Activated T-cell treated with anti-CD3 and anti-CD28 coated beads, Interleukin-2, amount 50 U/mL, for 24 hours (primary cell): ENCODE data around the gene ASPHD2.

Source experiments
- DNase-seq: peaks from one replicate; pipeline ENCODE4 v3.0.0-alpha.2; 2020
- H3K27ac Mint-ChIP-seq: 2 replicates; pipeline ENCODE4 v1.8.0; 2020; ENCODE audit warnings: mild to moderate bottlenecking, mixed read lengths
- H3K27me3 Mint-ChIP-seq: 2 replicates; pipeline ENCODE4 v1.8.0; 2020; ENCODE audit warnings: mixed read lengths
- H3K36me3 Mint-ChIP-seq: 2 replicates; pipeline ENCODE4 v1.8.0; 2020; ENCODE audit warnings: low read depth, mixed read lengths
- H3K4me1 Mint-ChIP-seq: 2 replicates; pipeline ENCODE4 v1.8.0; 2020; ENCODE audit warnings: low read depth, mixed read lengths
- H3K4me3 Mint-ChIP-seq: 2 replicates; pipeline ENCODE4 v1.8.0; 2020; ENCODE audit warnings: mild to moderate bottlenecking, moderate library complexity, mixed read lengths
- H3K9me3 Mint-ChIP-seq: 2 replicates; pipeline ENCODE4 v1.8.0; 2020; ENCODE audit warnings: mixed read lengths

Gene ASPHD2

DNA sequence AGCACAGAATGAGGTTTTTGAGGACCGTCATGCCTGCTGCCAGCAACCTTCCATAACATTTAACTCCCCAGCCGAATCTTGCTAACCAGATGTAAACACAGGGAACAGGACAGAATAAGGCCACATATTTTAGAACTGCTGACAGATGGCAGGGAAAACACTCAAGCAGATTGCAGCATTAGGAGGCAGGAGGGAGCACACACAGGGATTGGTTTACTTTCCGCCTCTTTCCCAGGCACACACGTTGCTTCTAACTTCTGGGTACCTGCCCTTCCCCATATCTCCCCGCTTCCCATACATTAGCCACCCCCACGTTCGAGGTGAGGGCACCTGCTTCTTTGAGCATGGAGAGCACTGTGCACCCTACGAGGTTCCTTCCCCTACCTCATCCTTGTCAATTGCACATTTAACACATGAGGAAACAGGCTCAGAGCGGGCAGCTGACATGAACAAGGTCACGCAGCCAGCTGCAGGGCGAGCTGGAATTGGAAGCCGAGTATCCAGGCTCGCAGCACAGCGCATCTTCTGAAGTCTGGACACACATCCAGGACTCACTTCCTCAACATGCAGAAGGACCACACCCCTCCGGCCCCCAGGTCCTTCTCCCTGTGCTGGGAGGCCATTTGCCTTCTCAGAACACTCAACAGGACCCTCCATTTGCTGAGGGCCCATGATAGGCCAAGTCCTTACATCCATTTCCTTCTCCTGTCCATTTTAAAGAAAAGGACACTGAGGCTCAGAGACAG is 18.7 kb downstream of the ASPHD2 start:
- Mint-ChIP-seq H3K4me3 (no peak overlapping the region), H3K4me1 (no peaks in the 10 kb centered on the region), H3K36me3 (peaks cover 52% of the 10 kb centered on the region), H3K9me3 (no peaks in the 10 kb centered on the region), H3K27me3 (no peaks in the 10 kb centered on the region), H3K27ac (peak overlapping the region; percentile 3)
- DNase-seq, result no peak

DNA sequence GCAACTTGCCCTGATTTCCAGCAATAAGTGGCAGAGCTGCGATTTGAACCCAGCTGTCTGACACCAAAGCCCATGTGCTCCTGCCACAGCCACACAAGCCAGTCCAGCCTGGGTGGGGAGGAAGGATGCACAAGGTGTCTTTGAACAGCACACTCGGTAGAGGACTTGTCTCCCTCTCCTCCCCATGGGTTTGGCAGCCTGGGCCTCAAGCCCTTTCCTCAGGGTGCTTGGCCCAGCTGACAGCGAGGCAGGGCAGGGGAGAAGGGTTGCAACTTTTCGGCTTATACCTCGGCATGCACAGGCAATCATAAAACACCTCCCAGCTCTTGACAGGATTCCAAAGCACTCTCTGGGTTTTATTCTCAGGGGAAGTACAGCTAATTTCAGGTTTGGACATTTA is 19.3 kb downstream of the ASPHD2 start:
- peaks cover 52% of the 10 kb centered on the region for H3K36me3 Mint-ChIP-seq

DNA sequence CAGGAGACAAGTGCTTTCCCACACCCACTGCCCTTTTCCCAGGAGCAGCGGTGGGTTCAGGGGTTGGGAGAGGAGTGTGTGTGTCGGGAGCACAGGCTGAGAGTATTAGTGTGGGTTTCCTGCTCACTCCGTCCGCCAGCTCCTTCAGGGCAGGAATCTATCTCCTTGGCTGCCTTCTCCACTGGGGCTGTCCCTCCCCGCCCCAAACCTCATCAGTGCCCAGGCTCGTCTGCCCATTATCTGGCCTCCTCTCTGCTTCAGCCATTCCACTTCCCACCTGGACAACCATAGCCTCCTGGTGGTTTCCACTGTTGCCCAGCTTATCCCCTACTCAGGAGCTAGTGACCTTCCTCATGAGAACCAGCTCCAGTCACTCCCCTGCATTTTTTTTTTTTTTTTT is 19.9 kb downstream of the ASPHD2 start:
- Mint-ChIP-seq H3K27me3 (no peaks in the 10 kb centered on the region), H3K27ac (no peak overlapping the region), H3K36me3 (peaks cover 56% of the 10 kb centered on the region), H3K4me1 (no peaks in the 10 kb centered on the region), H3K4me3 (no peak overlapping the region), H3K9me3 (no peaks in the 10 kb centered on the region)
- DNase-seq, result no peak

More for the DNA sequence above, 19.3 kb downstream of the ASPHD2 start:
- no peaks in the 10 kb centered on the region for H3K27me3 Mint-ChIP-seq
- H3K9me3 Mint-ChIP-seq, result no peaks in the 10 kb centered on the region
- no peak overlapping the region for H3K27ac Mint-ChIP-seq
- H3K4me1 Mint-ChIP-seq, result no peaks in the 10 kb centered on the region
- H3K4me3 Mint-ChIP-seq, result no peak overlapping the region
- no peak for DNase-seq

DNA sequence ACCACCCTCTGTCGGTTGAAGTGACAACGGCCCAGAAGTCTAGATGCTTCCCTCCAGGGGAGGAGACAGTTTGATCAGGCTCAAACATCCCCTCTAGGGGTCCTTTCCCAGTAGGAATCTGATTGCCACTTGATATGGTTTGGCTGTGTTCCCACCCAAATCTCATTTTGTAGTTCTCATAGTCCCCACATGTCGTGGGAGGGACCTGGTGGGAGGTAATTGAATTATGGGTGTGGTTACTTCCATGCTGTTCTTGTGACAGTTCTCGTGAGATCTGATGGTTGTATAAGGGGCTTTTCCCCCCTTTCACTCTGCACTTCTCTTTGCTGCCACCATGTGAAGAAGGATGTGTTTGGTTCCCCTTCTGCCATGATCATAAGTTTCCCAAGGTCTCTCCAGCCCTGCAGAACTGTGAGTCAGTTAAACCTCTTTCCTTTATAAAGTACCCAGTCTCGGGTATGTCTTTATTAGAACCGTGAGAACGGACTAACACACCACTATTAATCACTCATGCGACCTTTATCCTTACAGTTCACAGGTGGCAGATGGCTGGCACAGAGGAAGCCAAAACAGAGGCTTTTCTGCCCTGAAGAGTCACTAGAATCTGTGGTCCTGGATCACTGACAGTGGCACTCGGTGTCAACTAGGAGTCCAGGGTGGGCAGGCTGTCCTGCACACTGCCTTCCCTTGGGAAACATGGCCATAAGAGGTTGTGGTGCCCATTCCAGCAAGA is 21.6 kb downstream of the ASPHD2 start:
- no peaks in the 10 kb centered on the region for H3K4me1 Mint-ChIP-seq
- peaks cover 53% of the 10 kb centered on the region for H3K36me3 Mint-ChIP-seq
- H3K27me3 Mint-ChIP-seq, result no peaks in the 10 kb centered on the region
- peak; percentile 2 for DNase-seq
- peak overlapping the region; percentile 57 for H3K27ac Mint-ChIP-seq
- H3K9me3 Mint-ChIP-seq, result no peaks in the 10 kb centered on the region
- no peak overlapping the region for H3K4me3 Mint-ChIP-seq

DNA sequence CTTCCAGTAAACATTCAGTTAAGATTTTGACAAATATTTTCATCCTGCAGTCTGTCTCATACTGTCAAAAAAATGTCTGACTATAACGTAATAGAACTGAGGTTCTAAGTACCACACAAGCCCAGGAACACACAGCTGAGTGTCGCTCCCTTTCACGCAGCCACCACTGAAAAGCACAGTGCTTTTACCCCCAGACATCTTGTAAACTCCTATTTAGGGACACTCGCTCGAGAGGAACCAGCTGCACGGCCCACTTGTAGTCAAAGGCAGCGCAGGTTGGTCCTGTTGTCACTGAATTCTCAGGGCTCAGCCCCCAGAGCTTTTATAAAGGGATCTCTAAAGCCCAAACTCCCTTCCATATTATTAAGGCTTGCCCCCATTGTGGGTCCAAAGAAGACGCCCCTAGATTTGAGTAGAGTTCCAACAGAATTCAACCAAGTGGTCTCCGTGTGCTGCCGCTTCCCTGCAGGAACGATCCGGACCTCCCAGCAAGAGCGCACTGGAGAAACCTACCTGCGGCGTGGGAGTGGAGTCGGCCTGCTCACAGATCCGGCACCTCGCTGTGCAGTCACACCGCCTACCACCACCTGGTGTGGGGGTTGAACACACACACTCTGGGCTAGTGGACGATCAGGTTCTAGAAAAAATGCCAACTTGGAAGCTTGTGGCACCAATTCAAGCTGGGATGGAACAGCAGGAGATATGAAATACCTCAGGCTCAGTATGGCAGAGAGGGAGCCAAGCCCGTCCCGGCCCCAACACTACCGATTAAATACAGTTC is 23.4 kb downstream of the ASPHD2 start:
- DNase-seq, result peak; percentile 16
- no peaks in the 10 kb centered on the region for H3K27me3 Mint-ChIP-seq
- no peaks in the 10 kb centered on the region for H3K9me3 Mint-ChIP-seq
- H3K36me3 Mint-ChIP-seq, result peaks cover 65% of the 10 kb centered on the region
- H3K4me3 Mint-ChIP-seq, result no peak overlapping the region
- H3K4me1 Mint-ChIP-seq, result no peaks in the 10 kb centered on the region
- no peak overlapping the region for H3K27ac Mint-ChIP-seq

DNA sequence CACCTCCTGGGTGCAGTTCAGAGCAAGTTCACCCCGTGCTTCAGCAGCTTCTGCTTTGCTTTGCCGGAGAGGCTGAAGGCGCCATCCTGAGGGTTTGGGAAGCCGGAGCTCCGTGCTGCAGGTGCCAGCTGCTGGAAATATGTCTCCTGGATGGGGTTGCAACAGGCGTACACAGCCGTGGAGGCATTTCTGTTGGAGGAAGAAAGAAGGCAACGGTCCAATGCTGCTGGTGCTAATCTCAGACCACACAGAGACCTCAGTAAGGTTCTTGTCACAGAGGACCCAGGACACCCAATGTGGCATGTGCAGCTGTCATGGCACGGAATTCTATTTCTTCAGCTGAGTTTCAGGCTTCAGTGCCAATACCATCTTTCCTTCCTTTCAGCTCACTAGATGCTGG is 24.2 kb downstream of the ASPHD2 start:
- Mint-ChIP-seq H3K9me3 (no peaks in the 10 kb centered on the region), H3K4me1 (no peaks in the 10 kb centered on the region), H3K27me3 (no peaks in the 10 kb centered on the region), H3K36me3 (peaks cover 72% of the 10 kb centered on the region), H3K27ac (no peak overlapping the region), H3K4me3 (no peak overlapping the region)
- DNase-seq, result peak; percentile 9

DNA sequence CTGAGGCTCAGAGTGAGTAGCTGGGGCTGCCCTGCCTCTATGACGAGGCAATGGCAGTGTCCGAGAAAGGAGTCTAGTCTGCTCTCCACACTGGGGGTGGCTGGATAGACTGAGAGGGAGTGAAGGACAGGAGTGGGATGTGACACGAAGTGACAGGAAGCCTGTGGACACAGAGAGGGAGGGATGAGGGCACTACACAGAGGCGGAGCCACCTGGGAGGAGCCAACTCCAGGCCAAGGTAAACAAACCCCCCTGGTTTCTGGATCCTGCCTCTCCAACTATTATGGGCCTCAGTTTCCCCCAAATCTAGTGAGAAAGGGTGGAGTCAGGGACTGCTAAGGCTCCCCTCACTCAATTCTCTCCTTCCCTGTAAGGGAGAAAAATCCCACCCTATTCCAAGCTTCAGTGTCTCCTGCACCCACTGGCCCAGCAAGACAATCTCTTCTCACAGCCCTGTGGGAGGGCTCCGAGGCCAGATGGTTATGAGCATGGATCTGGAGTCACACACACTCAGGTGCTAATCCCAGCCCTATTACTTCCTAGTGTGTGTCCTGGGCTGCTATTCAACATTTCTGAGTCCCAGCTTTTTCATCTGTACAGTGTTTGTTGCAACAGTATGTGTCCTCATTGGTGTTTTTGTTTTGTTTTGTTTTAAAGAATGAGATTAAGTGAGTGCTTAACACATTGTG is 24.9 kb downstream of the ASPHD2 start:
- Mint-ChIP-seq H3K4me3 (no peak overlapping the region), H3K36me3 (peaks cover 80% of the 10 kb centered on the region), H3K4me1 (no peaks in the 10 kb centered on the region), H3K9me3 (no peaks in the 10 kb centered on the region), H3K27me3 (no peaks in the 10 kb centered on the region), H3K27ac (no peak overlapping the region)
- peak; percentile 9 for DNase-seq

DNA sequence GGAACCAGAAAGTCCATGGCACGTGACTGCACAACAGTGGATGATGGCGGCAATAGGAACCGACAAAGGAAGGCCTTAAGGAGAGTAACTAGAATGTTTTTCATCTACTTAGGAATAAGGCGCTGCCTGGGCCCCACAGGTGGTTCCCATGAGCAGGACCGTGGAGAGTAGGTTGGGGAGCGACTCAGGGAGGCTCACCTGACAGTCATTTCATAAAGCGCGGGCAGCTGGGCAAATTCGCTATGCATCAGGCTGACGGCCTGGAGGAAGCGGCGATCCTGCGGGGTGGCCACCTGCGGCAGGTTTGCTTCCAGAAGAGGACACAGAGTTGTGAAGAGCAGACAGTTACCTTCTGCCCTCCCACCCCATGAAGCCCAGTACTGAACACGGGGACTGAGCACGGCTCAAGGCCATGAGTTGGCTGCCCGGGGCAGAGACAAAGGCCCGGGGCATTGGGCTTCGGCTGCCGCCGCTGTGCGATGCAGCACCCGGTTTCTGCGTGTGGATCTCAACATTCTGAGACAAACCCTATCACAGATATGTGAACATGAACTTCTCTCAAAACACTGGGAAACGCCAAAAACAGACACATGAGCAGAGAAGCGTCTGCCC is 28.7 kb downstream of the ASPHD2 start:
- H3K4me3 Mint-ChIP-seq, result no peak overlapping the region
- H3K36me3 Mint-ChIP-seq, result peaks cover 85% of the 10 kb centered on the region

DNA sequence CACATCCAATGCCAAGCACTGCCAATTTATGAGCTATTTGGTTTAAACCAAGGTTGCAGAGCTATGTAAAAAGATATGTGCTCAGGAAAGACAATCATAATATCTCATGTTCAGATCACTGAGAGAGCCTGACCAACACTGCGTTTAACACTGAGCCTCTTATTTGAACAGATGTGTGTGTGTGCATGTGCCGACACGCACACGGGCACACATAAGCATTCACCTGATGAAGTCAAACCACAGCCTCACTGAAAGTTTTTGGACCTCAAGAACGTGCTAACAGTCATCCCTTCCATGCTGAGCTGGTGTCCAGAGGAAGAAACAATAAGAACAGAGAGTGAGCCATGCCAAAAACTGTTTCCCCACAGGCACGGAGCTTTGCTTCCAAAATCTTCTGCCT is 31.1 kb downstream of the ASPHD2 start:
- no peaks in the 10 kb centered on the region for H3K27me3 Mint-ChIP-seq
- no peak overlapping the region for H3K4me3 Mint-ChIP-seq
- peaks cover 91% of the 10 kb centered on the region for H3K36me3 Mint-ChIP-seq
- H3K27ac Mint-ChIP-seq, result no peak overlapping the region
- no peaks in the 10 kb centered on the region for H3K4me1 Mint-ChIP-seq
- peak; percentile 5 for DNase-seq
- no peaks in the 10 kb centered on the region for H3K9me3 Mint-ChIP-seq

More for the DNA sequence above, 28.7 kb downstream of the ASPHD2 start:
- Mint-ChIP-seq H3K9me3 (no peaks in the 10 kb centered on the region), H3K4me1 (no peaks in the 10 kb centered on the region), H3K27ac (peak overlapping the region; percentile 45), H3K27me3 (no peaks in the 10 kb centered on the region)
- peak; percentile 17 for DNase-seq

DNA sequence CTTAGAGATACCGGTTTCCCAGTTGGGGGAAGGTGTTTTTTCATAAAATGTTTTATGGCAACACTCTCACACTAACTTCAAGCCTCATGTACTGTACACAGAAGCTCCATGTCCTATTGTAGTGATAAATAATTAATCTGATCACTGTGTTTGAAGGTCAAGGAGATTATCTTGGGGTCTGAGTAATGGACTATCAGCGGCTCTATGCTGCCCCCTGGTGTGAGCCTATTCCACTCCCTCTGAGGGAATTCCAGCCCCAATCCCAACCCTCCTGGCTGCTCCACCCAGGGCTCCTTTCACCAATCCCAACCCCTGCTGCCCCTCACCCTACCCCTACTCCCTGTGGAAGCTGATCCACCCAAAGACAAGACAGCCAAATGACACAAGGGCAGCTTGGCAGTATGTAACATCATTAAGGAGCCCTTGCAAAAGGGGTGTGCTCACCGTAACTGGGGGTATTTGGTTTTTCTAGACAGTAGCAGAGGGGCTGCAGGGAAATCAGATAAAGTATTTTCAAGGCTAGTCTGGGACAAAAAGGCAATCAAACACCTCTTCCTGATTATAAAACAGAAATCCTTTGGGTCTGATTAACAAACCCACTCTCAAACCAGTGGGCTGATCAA is 32.2 kb downstream of the ASPHD2 start:
- no peak overlapping the region for H3K4me3 Mint-ChIP-seq
- no peak overlapping the region for H3K27ac Mint-ChIP-seq
- peaks cover 95% of the 10 kb centered on the region for H3K36me3 Mint-ChIP-seq
- H3K27me3 Mint-ChIP-seq, result no peaks in the 10 kb centered on the region
- H3K4me1 Mint-ChIP-seq, result no peaks in the 10 kb centered on the region
- peak; percentile 61 for DNase-seq
- no peaks in the 10 kb centered on the region for H3K9me3 Mint-ChIP-seq

DNA sequence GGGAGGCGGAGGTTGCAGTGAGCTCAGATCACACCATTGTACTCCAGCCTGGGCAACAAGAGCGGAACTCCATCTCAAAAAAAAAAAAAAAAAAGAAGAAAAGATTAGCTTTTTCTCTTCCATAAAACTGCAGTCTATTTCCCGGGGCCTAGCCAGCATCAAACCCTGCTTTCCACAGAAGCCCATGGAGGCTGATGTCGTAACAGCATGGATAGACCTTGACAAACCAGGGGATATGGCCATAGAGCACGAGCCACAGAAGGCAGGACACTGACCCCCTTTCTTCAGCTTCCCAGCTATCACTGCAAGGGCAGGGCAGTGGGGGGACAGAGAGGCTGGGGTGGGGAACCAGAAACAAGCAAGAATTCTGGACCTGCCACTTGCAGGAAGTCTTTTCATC is 33.0 kb downstream of the ASPHD2 start:
- H3K4me1 Mint-ChIP-seq, result no peaks in the 10 kb centered on the region
- peaks cover 96% of the 10 kb centered on the region for H3K36me3 Mint-ChIP-seq
- DNase-seq, result peak; percentile 12

DNA sequence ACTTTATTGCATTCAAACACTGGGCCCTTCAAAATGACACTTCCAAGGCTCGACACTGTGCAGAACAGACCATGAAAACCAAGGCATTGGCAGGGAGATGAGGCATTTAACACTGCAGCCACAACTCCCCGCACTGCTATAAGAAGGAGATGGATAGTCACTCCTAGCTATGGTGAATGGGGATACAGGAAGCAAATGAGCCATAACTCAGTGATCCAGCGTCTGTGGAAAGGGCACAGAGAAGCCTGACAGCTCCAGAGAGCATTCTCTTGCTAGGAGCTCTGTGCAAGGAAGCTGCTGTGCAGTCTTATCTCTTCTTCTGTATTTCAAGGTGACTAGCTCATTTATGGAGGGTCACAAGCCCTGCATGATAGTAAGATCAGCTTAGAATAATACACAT is 33.6 kb downstream of the ASPHD2 start:
- H3K27me3 Mint-ChIP-seq, result no peaks in the 10 kb centered on the region
- H3K27ac Mint-ChIP-seq, result no peak overlapping the region
- H3K4me1 Mint-ChIP-seq, result no peaks in the 10 kb centered on the region
- no peaks in the 10 kb centered on the region for H3K9me3 Mint-ChIP-seq
- H3K4me3 Mint-ChIP-seq, result no peak overlapping the region
- H3K36me3 Mint-ChIP-seq, result peaks cover 97% of the 10 kb centered on the region
- no peak for DNase-seq

More for the DNA sequence above, 33.0 kb downstream of the ASPHD2 start:
- H3K9me3 Mint-ChIP-seq, result no peaks in the 10 kb centered on the region
- no peaks in the 10 kb centered on the region for H3K27me3 Mint-ChIP-seq
- no peak overlapping the region for H3K27ac Mint-ChIP-seq
- H3K4me3 Mint-ChIP-seq, result no peak overlapping the region

DNA sequence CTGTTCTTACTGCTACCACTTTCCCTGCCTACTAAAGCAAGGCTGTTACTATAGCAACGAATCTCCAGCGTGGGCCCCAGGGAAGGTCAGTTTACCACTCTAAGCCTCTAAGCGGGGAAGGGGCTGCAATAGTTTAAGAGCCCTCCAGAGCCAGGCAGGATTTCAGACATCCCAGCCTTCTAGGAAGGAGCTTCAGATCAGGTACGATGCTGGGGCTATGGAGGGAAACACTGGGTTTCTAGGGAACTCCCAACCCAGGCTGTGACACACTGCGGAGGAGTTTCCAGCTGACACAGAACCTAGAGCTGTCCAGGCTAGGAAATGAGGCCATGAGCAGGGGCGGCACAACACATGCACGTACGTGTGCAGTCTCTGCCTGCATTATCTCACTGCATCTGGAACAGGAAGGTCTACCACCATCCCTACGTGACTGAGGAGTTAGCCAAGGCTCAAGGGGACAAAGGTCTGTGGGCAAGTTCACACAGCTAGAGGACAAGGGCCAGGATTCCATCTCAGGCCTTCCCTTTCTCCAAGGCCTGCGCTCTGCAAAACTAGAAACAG is 34.1 kb downstream of the ASPHD2 start:
- Mint-ChIP-seq H3K4me1 (no peaks in the 10 kb centered on the region), H3K4me3 (no peak overlapping the region), H3K27ac (peak overlapping the region; percentile 32), H3K27me3 (no peaks in the 10 kb centered on the region), H3K9me3 (no peaks in the 10 kb centered on the region), H3K36me3 (peaks cover 96% of the 10 kb centered on the region)
- peak; percentile 25 for DNase-seq
